Vagina (tissue), 2 donors: ENCODE data around the gene DDX11.
"Not testable (repeated sequence)": the region's sequence is repeated elsewhere in the genome, so short reads cannot be mapped to it uniquely, and the experiment has no call there.

Source experiments
- CTCF ChIP-seq, 3 experiments: fragments of 450-650 bp in 2 of 3; fragments of 200-600 bp in 1 of 3; sonication (generic) in 1 of 3; IDR thresholded peaks; one replicate each; pipeline ENCODE4 v1.5.1; 2017 to 2019; ENCODE audit warnings: antibody characterized with exemption in 3 of 3, mild to moderate bottlenecking in 2 of 3, moderate library complexity in 2 of 3
- POLR2A ChIP-seq, 2 donors: fragments of 450-650 bp; IDR thresholded peaks; one replicate each; pipeline ENCODE4 v1.6.1; 2017; ENCODE audit warnings: antibody characterized with exemption in 2 of 2, mild to moderate bottlenecking in 2 of 2, moderate library complexity in 2 of 2
- POLR2AphosphoS5 ChIP-seq, 2 donors: sonication (generic); formaldehyde crosslinking; IDR thresholded peaks; one replicate each; pipeline ENCODE4 v1.9.0; 2017; ENCODE audit warnings: antibody characterized with exemption in 2 of 2, mild to moderate bottlenecking in 2 of 2, low read depth in 1 of 2; ENCODE audit not compliant: insufficient read depth in 1 of 2

- TF ChIP-seq CTCF (IDR thresholded peaks at IDR 0.05); POLR2A (IDR thresholded peaks at IDR 0.05); POLR2AphosphoS5 (IDR thresholded peaks at IDR 0.05; ENCODE audit: insufficient read depth in 1 of 2, low read depth in 1 of 2): not testable (repeated sequence)
Observed at GRCh38 chr12:31102125-31102524, 28.5 kb downstream of the DDX11 start.
